Measurements from ENCODE around the gene CACNA2D1.

The CACNA2D1 gene

GRCh38 chr7:82270870-82271269 is 172.7 kb downstream of the CACNA2D1 start:
- DNase-seq: no peak

- DNase-seq: no peak
Observed at GRCh38 chr7:82268632-82269031, 174.9 kb downstream of the CACNA2D1 start.

GRCh38 chr7:82266081-82266480 is 177.5 kb downstream of the CACNA2D1 start:
- DNase-seq: no peak

- no peak for DNase-seq
Observed at GRCh38 chr7:82264783-82265305, 178.7 kb downstream of the CACNA2D1 start.

GRCh38 chr7:82263920-82264782 is 179.4 kb downstream of the CACNA2D1 start:
- no peak for DNase-seq

- no peak for DNase-seq
Observed at GRCh38 chr7:82258181-82258580, 185.4 kb downstream of the CACNA2D1 start.

GRCh38 chr7:82257118-82257695 is 186.4 kb downstream of the CACNA2D1 start:
- DNase-seq: no peak

GRCh38 chr7:82255706-82256105 is 187.9 kb downstream of the CACNA2D1 start:
- DNase-seq: no peak

- DNase-seq: no peak
Observed at GRCh38 chr7:82250598-82250997, 193.0 kb downstream of the CACNA2D1 start.

- no peak for DNase-seq
Observed at GRCh38 chr7:82249979-82250378, 193.6 kb downstream of the CACNA2D1 start.

GRCh38 chr7:82247814-82248433 is 195.7 kb downstream of the CACNA2D1 start:
- DNase-seq: no peak

GRCh38 chr7:82244947-82245517 is 198.5 kb downstream of the CACNA2D1 start:
- DNase-seq: no peak

- no peak for DNase-seq
Observed at GRCh38 chr7:82241356-82241755, 202.2 kb downstream of the CACNA2D1 start.

- DNase-seq: no peak
Observed at GRCh38 chr7:82235713-82236112, 207.9 kb downstream of the CACNA2D1 start.

- no peak for DNase-seq
Observed at GRCh38 chr7:82234457-82235049, 209.0 kb downstream of the CACNA2D1 start.

- no peak for DNase-seq
Observed at GRCh38 chr7:82230811-82231581, 212.6 kb downstream of the CACNA2D1 start.

- DNase-seq: no peak
Observed at GRCh38 chr7:82229164-82229563, 214.4 kb downstream of the CACNA2D1 start.

- DNase-seq: no peak
Observed at GRCh38 chr7:82226191-82226590, 217.4 kb downstream of the CACNA2D1 start.

GRCh38 chr7:82224529-82224928 is 219.0 kb downstream of the CACNA2D1 start:
- no peak for DNase-seq

GRCh38 chr7:82223580-82223979 is 220.0 kb downstream of the CACNA2D1 start:
- DNase-seq: no peak

- no peak for DNase-seq
Observed at GRCh38 chr7:82221152-82221674, 222.4 kb downstream of the CACNA2D1 start.

- no peak for DNase-seq
Observed at GRCh38 chr7:82212466-82212865, 231.1 kb downstream of the CACNA2D1 start.

Data from activated T-cell treated with anti-CD3 and anti-CD28 coated beads, Interleukin-2, amount 50 U/mL, for 1 hour (primary cell).